ENCODE measurements around the gene SLC2A10.

The SLC2A10 gene

DNA sequence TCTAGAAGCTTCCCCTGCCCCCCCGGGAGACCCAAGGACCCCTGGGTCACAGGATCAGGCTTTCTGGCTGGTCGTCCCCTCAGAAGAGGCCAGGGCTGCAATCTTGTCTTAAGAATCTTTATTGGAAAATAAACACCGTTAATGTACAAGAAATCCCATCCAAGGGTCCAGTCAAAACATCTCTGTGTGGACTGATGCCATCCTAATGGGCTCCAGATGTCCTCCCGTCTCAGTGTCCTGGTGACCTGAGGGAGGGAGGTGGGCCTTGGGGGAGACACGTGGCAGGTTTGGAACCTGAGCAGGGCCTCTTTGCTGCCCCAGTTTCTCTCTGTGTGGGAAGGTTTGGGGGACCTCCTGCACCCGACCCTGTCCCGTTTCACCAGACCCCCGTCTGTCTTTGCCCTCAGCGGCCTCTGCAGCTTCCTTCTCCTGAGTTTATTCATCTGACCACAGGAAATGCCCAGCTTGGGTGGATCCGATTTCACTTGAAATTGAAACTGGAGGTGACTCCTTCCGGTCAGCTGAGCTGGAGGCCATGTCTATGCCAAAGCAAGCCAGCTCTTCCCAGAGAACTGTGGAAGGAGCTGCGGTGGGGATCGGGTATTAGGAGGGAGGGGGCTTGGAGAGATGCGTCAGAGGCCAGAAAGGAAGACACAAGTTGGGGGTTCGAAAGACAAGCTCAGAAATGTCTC lies 75.1 kb downstream of the SLC2A10 start:
- no peak for DNase-seq
- in situ Hi-C loops (cut with MboI; ENCODE audit: low pct_unique_long_range_greater_than_20kb, low sequenced_read_pairs), result no loop called here

Measured in KBM-7 (cell line).